Measurements from ENCODE around the gene GRIA3.

GRCh38 chrX:123476611-123477219 lies 292.6 kb downstream of the GRIA3 start:
- TF ChIP-seq POLR2A (IDR thresholded peaks at IDR 0.05) (no peak), EP300 (IDR thresholded peaks at IDR 0.05) (no peak), CTCF (IDR thresholded peaks at IDR 0.05) (no peak)
